Measurements from ENCODE around the gene INTS7. TPM values are rescaled to one million over a fixed set of nuclear protein-coding genes. Genes with fewer than 3 reads are reported as not detected.

INTS7 gene
- total and polyA plus RNA-seq, 7 experiments from 2014 or later = 7.3 to 33.5 (median 8.6) TPM

DNA sequence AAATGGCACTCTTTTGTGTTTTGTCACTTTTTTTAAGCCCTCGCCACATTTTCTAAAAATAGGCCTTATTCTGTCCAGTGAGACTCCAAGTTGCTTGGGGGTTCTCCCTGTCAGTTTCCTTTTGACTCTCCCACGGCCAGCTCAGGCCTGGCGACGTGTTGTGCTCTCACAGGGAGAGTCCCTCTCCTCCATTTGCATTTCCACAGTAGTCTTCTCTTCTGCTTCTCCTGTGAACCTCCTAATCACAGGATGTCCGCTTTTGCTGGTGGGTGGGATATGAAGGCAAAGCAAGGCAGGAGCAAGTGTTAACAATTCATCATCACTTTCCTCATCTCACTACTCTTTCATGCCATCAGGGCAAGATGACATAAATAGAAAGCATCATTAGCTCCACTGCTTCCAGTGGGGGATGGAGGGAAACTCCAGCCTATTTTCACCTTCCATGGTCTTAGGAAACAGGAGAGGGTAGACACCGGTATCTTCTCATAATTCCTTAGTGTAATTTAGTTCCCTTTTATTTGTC is 99.8 kb downstream of the INTS7 start:
- H3K4me1 Mint-ChIP-seq = peaks cover 9 to 40% (median 18%) of the 10 kb centered on the region in 7 donors
- Histone ChIP-seq H3K9me3 (ENCODE audit: control insufficient read depth in 2 of 3, low read length in 3 of 3) (no peaks in the 10 kb centered on the region), H3K27ac (ENCODE audit: low read depth, low read length) (no peak overlapping the region), H3K27me3 (ENCODE audit: control insufficient read depth in 2 of 2, insufficient read depth in 2 of 2, low read length in 2 of 2) (no peaks in the 10 kb centered on the region), H3K36me3 (ENCODE audit: control insufficient read depth in 2 of 3, insufficient read depth in 3 of 3, low read length in 3 of 3) (no peaks in the 10 kb centered on the region), H3K4me1 (ENCODE audit: control insufficient read depth in 2 of 2, insufficient read depth in 2 of 2, low read length in 2 of 2) (peaks cover 0 to 16% of the 10 kb centered on the region in 2 donors), H3K4me3 (ENCODE audit: low read length) (no peak overlapping the region)
- intact Hi-C loops (cut with micrococcal nuclease) = loop anchor here (5.0 to 10.0 kb wide), 2 partner anchors 101 to 238 kb away; partner anchors contain the start of gene LPGAT1 (in 1 of the 2)
- peaks cover 0 to 7% (median 5%) of the 10 kb centered on the region in 5 donors for H3K27me3 Mint-ChIP-seq
- H3K9me3 Mint-ChIP-seq = peaks cover 0 to 1% (median 0%) of the 10 kb centered on the region in 11 donors
- ChIA-PET CTCF (no interaction called here), POLR2A (no interaction called here)
- DNase-seq (peak in 1 of 9 donors; percentile 67), ATAC-seq (peak; percentile 44)
- peaks cover 0 to 9% (median 0%) of the 10 kb centered on the region in 5 donors for H3K36me3 Mint-ChIP-seq
- H3K4me3 Mint-ChIP-seq = peak overlapping the region in 1 of 10 donors; percentile 47
- peak overlapping the region in 3 of 9 donors; percentile 31 to 41 (median 37) for H3K27ac Mint-ChIP-seq

DNA sequence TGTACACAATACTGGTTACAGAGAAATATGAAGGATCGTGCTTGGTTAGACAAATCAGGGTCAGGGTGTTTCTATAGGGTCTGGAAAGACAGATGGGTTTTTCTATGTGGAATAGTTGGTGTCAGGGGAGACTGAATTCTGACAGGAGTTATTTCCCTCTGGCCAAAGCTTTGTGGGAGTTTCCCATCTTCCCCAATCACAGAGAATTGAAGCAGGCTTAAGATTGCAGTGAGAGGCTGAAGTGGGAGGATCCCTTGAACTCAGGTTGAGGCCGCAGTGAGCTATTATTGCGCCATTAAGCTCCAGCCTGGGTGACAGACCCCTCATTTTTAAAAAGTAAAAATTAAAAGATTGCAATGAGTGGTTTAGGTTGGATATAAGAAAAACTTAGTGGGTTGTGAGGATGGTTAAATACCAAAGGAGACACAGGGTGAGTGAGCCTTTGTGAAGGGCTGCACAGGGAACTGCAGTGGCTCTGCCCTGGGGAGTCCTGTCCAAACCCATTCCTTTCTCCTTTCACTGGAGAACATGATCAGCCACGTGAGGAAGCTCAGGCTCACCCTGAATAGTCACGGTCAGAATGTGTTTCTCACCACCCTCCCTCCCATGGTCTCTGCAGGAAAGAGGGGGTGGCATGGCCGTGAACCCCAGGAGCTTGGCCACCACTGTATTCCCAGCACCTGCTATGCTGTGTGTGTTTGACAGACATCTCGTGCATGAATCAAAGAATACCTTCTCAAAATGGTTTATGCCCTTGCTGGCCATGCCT is 101.2 kb downstream of the INTS7 start:
- intact Hi-C loops (cut with micrococcal nuclease) = loop anchor here in 1 of 2 donors (10.0 kb wide), 1 partner anchor 99 kb away; the partner anchor contains the start of gene LPGAT1
- H3K9me3 Mint-ChIP-seq = peaks cover 0 to 2% (median 0%) of the 10 kb centered on the region in 11 donors
- H3K4me3 ChIP-seq (ENCODE audit: low read length) = no peak overlapping the region
- ChIA-PET POLR2A (no interaction called here), CTCF (no interaction called here)
- DNase-seq = no peak
- peaks cover 0 to 16% of the 10 kb centered on the region in 2 donors for H3K4me1 ChIP-seq (ENCODE audit: control insufficient read depth in 2 of 2, insufficient read depth in 2 of 2, low read length in 2 of 2)
- no peak overlapping the region for H3K27ac Mint-ChIP-seq
- H3K27me3 Mint-ChIP-seq = peaks cover 7 to 12% (median 8%) of the 10 kb centered on the region in 5 donors
- no peaks in the 10 kb centered on the region for H3K9me3 ChIP-seq (ENCODE audit: control insufficient read depth in 2 of 3, low read length in 3 of 3)
- H3K4me3 Mint-ChIP-seq = no peak overlapping the region
- no peak overlapping the region for H3K27ac ChIP-seq (ENCODE audit: low read depth, low read length)
- no peaks in the 10 kb centered on the region for H3K27me3 ChIP-seq (ENCODE audit: control insufficient read depth in 2 of 2, insufficient read depth in 2 of 2, low read length in 2 of 2)
- H3K36me3 ChIP-seq (ENCODE audit: control insufficient read depth in 2 of 3, insufficient read depth in 3 of 3, low read length in 3 of 3) = no peaks in the 10 kb centered on the region
- ATAC-seq = no peak
- H3K36me3 Mint-ChIP-seq = peaks cover 0 to 6% (median 0%) of the 10 kb centered on the region in 5 donors
- peaks cover 6 to 30% (median 16%) of the 10 kb centered on the region in 7 donors for H3K4me1 Mint-ChIP-seq

DNA sequence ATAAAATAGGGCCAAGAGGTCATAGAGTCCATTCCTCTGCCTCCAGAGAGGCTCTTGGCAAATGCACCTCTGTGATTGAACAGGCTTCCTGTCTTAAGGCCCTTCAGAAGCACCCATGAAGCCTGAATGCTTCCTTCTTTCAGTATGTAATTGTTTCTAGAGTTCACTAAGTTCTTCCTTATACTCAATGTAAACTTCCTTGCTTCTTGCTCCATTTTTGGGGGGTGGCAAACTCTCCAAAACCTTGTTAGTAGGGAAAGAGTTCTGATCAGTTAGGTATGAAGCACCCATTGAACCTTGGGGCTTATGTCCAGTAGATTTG is 102.5 kb downstream of the INTS7 start:
- H3K27ac Mint-ChIP-seq = no peak overlapping the region
- Histone ChIP-seq H3K4me3 (ENCODE audit: low read length) (no peak overlapping the region), H3K36me3 (ENCODE audit: control insufficient read depth in 2 of 3, insufficient read depth in 3 of 3, low read length in 3 of 3) (no peaks in the 10 kb centered on the region), H3K27ac (ENCODE audit: low read depth, low read length) (no peak overlapping the region), H3K27me3 (ENCODE audit: control insufficient read depth in 2 of 2, insufficient read depth in 2 of 2, low read length in 2 of 2) (no peaks in the 10 kb centered on the region), H3K9me3 (ENCODE audit: control insufficient read depth in 2 of 3, low read length in 3 of 3) (no peaks in the 10 kb centered on the region), H3K4me1 (ENCODE audit: control insufficient read depth in 2 of 2, insufficient read depth in 2 of 2, low read length in 2 of 2) (peaks cover 0 to 10% of the 10 kb centered on the region in 2 donors)
- H3K9me3 Mint-ChIP-seq = peaks cover 0 to 2% (median 0%) of the 10 kb centered on the region in 11 donors
- peaks cover 8 to 12% (median 8%) of the 10 kb centered on the region in 5 donors for H3K27me3 Mint-ChIP-seq
- DNase-seq = no peak
- intact Hi-C loops (cut with micrococcal nuclease) = loop anchor here in 1 of 2 donors (10.0 kb wide), 1 partner anchor 98 kb away; the partner anchor contains the start of gene LPGAT1
- peaks cover 1 to 19% (median 7%) of the 10 kb centered on the region in 7 donors for H3K4me1 Mint-ChIP-seq
- peaks cover 0 to 3% (median 0%) of the 10 kb centered on the region in 5 donors for H3K36me3 Mint-ChIP-seq
- ChIA-PET POLR2A (no interaction called here), CTCF (no interaction called here)
- ATAC-seq = no peak
- H3K4me3 Mint-ChIP-seq = no peak overlapping the region

DNA sequence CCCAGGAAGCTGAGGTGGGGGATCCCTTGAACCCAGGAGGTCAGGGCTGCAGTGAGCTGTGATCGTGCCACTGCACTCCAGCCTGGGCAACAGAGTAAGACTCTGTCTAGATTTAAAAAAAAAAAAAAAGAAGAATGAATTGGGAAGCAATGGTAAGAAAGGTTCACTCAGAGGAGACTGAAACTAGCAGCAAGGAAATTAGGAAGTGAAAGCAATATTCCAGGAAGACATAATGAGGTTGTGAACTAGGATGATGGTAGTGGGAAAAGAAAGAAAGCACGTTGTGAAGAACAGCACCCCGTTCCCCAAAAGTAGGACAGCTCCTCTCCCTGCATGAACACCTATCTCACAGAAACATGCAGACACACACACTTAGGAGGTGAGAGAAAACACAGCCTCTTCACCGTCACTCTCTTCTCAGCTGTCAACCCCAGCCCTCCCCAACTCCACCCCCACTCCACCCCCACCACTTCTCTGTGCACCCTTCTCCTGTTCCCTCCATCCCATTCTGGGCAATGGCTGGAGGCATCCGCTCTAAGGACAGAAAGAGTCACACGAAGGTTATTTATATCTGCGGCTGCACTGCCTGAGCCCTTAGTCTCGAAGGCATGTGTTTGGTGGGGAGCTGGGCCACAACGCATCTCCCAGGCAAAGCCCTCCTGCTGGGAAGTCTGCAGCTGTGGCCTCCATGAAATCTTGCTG is 103.0 kb downstream of the INTS7 start:
- ChIA-PET POLR2A (no interaction called here), CTCF (no interaction called here)
- no peaks in the 10 kb centered on the region for H3K27me3 ChIP-seq (ENCODE audit: control insufficient read depth in 2 of 2, insufficient read depth in 2 of 2, low read length in 2 of 2)
- ATAC-seq = peak; percentile 19
- Mint-ChIP-seq H3K4me1 (peaks cover 0 to 16% (median 4%) of the 10 kb centered on the region in 7 donors), H3K27me3 (peaks cover 8 to 12% (median 8%) of the 10 kb centered on the region in 5 donors), H3K9me3 (peaks cover 0 to 2% (median 0%) of the 10 kb centered on the region in 11 donors), H3K36me3 (peaks cover 0 to 2% (median 0%) of the 10 kb centered on the region in 5 donors), H3K27ac (no peak overlapping the region), H3K4me3 (no peak overlapping the region)
- no peak overlapping the region for H3K27ac ChIP-seq (ENCODE audit: low read depth, low read length)
- intact Hi-C loops (cut with micrococcal nuclease) = loop anchor here in 1 of 2 donors (10.0 kb wide), 1 partner anchor 98 kb away; the partner anchor contains the start of gene LPGAT1
- H3K4me3 ChIP-seq (ENCODE audit: low read length) = no peak overlapping the region
- H3K4me1 ChIP-seq (ENCODE audit: control insufficient read depth in 2 of 2, insufficient read depth in 2 of 2, low read length in 2 of 2) = peaks cover 0 to 8% of the 10 kb centered on the region in 2 donors
- no peak for DNase-seq
- no peaks in the 10 kb centered on the region for H3K36me3 ChIP-seq (ENCODE audit: control insufficient read depth in 2 of 3, insufficient read depth in 3 of 3, low read length in 3 of 3)
- no peaks in the 10 kb centered on the region for H3K9me3 ChIP-seq (ENCODE audit: control insufficient read depth in 2 of 3, low read length in 3 of 3)

DNA sequence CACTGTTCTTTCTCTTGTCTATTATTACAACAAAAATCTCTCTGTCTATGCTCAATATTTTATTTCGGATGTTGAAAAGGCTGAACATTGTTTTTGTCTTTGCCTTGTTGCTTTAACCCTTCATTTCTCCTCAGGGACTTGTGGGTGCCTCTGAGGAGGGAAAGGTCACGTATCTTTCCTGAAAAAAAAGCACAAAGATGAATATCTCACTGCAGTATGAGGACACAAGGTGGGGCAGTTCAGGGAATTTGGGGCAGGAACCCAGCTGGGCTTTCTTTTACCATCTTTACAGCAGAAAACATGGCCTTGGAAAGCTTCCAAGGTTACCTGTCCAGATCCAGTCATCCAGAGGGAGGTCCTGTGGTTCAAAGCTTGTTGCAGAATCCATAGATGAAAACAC is 105.7 kb downstream of the INTS7 start:
- Mint-ChIP-seq H3K4me3 (no peak overlapping the region), H3K4me1 (peaks cover 0 to 9% (median 0%) of the 10 kb centered on the region in 7 donors), H3K27me3 (peaks cover 8 to 16% (median 8%) of the 10 kb centered on the region in 5 donors), H3K9me3 (peaks cover 0 to 2% (median 0%) of the 10 kb centered on the region in 11 donors), H3K36me3 (no peaks in the 10 kb centered on the region), H3K27ac (no peak overlapping the region)
- intact Hi-C loops (cut with micrococcal nuclease) = loop anchor here in 1 of 2 donors (10.0 kb wide), 1 partner anchor 95 kb away; the partner anchor contains the start of gene LPGAT1
- Histone ChIP-seq H3K4me3 (ENCODE audit: low read length) (no peak overlapping the region), H3K4me1 (ENCODE audit: control insufficient read depth in 2 of 2, insufficient read depth in 2 of 2, low read length in 2 of 2) (no peaks in the 10 kb centered on the region), H3K9me3 (ENCODE audit: control insufficient read depth in 2 of 3, low read length in 3 of 3) (no peaks in the 10 kb centered on the region), H3K27me3 (ENCODE audit: control insufficient read depth in 2 of 2, insufficient read depth in 2 of 2, low read length in 2 of 2) (no peaks in the 10 kb centered on the region), H3K36me3 (ENCODE audit: control insufficient read depth in 2 of 3, insufficient read depth in 3 of 3, low read length in 3 of 3) (no peaks in the 10 kb centered on the region), H3K27ac (ENCODE audit: low read depth, low read length) (no peak overlapping the region)
- ChIA-PET POLR2A (no interaction called here), CTCF (no interaction called here)
- ATAC-seq (no peak), DNase-seq (no peak)

DNA sequence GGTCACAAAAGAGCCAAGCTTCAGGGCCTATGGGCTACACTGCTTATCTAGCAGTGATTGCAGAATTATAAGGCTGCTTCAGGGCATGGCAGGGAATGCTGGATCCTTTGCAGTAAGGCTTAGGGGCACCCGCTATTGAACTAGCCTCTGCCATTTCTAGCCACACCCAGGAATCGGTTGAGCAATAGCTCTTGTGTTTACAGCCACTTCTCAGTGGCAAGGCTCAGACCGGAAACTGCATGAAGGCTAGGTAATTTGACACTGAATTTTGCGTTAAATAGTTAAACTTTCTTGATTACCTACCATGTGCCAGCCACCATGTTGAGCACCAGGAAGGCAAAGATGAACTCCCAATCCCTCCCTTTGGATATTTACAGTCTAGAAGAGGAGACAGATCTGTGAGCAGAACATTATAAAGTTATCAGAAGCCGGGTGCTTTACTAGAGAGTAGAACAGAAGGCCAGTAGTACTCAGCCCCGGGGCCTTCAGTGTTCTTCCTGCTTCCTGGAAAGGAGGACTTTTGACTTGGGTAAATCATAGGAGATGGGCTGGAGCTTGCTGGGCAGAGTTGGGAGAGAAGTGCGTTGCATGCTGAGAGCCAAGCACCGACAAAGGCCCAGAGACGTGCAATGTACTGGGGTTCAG is 106.2 kb downstream of the INTS7 start:
- DNase-seq = no peak
- intact Hi-C loops (cut with micrococcal nuclease) = no loop called here
- Histone ChIP-seq H3K4me3 (ENCODE audit: low read length) (no peak overlapping the region), H3K27me3 (ENCODE audit: control insufficient read depth in 2 of 2, insufficient read depth in 2 of 2, low read length in 2 of 2) (no peaks in the 10 kb centered on the region), H3K9me3 (ENCODE audit: control insufficient read depth in 2 of 3, low read length in 3 of 3) (no peaks in the 10 kb centered on the region), H3K4me1 (ENCODE audit: control insufficient read depth in 2 of 2, insufficient read depth in 2 of 2, low read length in 2 of 2) (no peaks in the 10 kb centered on the region), H3K36me3 (ENCODE audit: control insufficient read depth in 2 of 3, insufficient read depth in 3 of 3, low read length in 3 of 3) (no peaks in the 10 kb centered on the region), H3K27ac (ENCODE audit: low read depth, low read length) (no peak overlapping the region)
- ChIA-PET CTCF (no interaction called here), POLR2A (no interaction called here)
- peaks cover 0 to 2% (median 0%) of the 10 kb centered on the region in 11 donors for H3K9me3 Mint-ChIP-seq
- H3K4me3 Mint-ChIP-seq = no peak overlapping the region
- peak overlapping the region in 2 of 9 donors; percentile 76 to 79 for H3K27ac Mint-ChIP-seq
- H3K4me1 Mint-ChIP-seq = peaks cover 0 to 9% (median 0%) of the 10 kb centered on the region in 7 donors
- peaks cover 8 to 21% (median 8%) of the 10 kb centered on the region in 5 donors for H3K27me3 Mint-ChIP-seq
- no peaks in the 10 kb centered on the region for H3K36me3 Mint-ChIP-seq
- ATAC-seq = peak; percentile 55

All from naive thymus-derived CD4-positive, alpha-beta T cell (primary cell).